ENCODE data around the gene CADPS.

The CADPS gene

DNA sequence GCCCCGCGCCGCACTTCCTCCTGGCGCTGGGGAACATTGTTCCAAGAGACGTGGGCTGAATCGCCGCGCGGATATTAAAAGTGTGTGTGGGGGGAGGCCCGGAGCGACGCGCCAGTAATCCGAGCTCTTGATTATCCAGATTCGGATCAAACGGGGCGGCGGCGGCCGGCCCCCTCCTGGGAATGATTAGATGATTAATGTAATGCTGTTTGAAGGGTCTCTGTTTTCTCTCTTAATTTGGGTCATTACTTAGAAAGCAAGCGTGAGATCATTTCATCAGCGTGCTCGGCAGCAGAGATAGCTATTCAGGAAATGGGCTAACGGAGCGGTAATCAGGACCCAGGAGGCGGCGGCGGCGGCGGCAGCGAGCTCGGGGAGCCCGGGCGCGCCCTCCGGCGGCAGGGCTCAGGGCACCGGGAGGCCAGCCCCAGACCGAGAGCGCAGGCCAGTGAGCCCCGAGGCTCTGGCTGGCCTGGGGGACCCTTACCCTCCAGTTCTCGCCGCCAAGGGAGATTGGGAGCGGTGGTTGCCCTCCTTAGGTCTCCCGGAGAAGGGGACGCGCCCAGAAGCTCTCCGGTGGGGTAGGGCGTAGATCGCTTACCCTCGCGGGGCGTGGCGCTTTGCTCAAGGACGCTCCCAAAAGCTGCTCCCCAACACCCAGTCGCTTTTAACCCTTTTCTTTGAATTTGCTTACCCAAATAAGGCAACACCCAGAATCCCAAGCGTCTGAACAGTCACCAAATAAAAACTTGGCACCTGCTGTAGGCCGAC lies 506.3 kb downstream of the CADPS start:
- DNase-seq: no peak

DNA sequence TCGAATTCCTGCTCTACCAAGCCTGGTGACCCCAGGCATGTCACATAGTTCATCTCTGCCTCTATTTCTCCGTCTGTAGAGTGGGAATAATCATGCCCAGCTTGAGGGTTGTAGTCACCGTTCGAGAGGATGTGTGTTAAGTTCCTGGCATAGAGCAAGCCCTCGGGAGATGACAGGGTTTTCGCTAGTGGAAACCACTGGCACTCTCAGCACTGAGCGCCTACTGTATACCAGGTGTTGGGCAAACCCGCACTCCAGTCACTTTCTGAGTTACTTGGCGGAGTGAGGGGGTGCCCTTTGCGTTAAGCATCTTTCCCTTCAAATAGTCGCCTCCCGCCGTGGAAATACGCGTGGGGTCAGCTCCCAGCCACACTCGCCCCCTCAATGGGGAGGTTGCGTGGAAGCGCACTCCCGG lies 506.9 kb downstream of the CADPS start:
- no peak for DNase-seq

GRCh38 chr3:62367763-62368195 lies 507.4 kb downstream of the CADPS start:
- DNase-seq: no peak

DNA sequence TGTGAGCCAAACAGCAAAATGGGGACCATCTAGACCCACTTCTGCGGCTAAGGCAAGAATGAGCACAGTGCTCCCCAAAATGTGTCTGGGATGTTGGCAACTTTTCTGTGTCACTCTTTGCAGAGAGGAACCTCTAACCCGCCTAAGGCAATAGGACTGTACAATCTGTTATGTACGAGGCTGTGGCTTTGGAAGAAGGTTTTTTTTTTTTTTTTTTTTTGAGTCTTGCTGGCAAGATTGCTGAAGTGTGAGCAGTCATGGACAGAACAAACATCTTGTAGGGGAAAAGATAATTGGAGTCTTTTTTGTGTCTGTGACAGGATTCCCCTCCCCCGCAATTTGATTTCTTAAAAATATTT lies 509.1 kb downstream of the CADPS start:
- DNase-seq: no peak

GRCh38 chr3:62365391-62366125 lies 509.7 kb downstream of the CADPS start:
- peak; percentile 68 for DNase-seq

GRCh38 chr3:62364191-62364590 lies 511.0 kb downstream of the CADPS start:
- no peak for DNase-seq

- DNase-seq: no peak
Observed at GRCh38 chr3:62363275-62363674, 511.9 kb downstream of the CADPS start.

DNA sequence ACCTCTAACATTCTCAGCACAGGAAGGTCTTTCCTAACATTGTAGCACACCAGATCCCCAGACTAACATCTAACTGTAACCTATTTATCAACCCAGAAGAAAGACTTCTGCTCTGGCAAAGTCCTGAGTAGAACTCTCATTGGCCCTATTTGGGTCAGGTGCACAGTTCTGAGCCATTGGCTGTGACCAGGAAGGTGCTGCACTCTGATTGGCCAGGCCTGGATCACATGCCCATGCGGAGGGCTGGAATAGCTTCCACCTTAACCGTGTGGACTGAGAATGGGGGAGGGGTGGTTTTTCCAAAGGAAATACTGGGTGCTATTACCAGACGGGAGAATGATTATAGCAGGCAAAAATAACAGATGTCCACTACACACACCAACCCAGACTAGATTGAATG lies 513.4 kb downstream of the CADPS start:
- DNase-seq: no peak

DNA sequence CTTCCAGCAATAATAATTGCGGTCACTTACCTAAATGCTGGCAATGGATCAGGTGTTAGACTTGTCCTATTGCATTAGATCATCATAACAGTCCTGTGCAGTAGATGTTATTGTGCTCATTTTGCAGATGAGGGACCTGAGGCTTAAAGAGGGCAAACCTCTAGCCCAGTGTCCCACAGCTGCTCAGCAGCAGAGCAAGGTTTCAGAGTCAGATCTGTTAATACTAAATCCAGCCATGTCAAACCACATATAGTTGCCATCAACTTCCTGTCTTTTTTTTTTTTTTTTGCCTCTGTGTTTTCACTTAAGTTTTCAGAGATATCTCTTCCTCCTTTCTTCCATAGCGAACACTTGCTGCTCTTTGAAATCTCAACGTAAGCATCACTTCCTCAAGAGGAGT lies 514.0 kb downstream of the CADPS start:
- no peak for DNase-seq

DNA sequence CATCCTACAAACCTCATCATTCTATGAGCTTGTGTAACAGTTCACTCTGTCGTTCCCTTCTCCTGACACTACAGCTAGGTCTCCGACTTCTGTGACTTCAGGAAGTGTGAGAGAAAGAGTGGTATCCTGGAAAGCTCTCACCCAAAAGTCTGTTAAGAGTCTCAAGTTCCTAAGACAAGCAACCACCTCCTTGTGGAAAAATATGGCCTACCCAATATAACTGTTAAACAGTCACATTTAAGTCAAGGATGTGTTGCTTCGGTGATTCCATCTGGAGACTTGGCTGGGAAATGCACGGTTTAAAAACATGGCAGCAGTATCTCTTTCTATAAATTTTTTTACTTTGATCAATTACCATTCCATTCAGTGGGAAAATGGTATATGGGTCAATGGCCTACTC lies 515.7 kb downstream of the CADPS start:
- no peak for DNase-seq

- DNase-seq: no peak
Observed at GRCh38 chr3:62356356-62356755, 518.9 kb downstream of the CADPS start.

- DNase-seq: no peak
Observed at GRCh38 chr3:62355703-62356102, 519.5 kb downstream of the CADPS start.
